HG03139 (cell line): ENCODE results near the gene PDCD7.
"Not testable (repeated sequence)": the region's sequence is repeated elsewhere in the genome, so short reads cannot be mapped to it uniquely, and the experiment has no call there.

Experiments
- ATAC-seq: cut with Tn5 transposase; IDR thresholded peaks from one replicate; pipeline ENCODE4 v1.9.1; 2021; ENCODE audit not compliant: unreplicated experiment

PDCD7 gene

GRCh38 chr15:65132878-65133547, 595 bp downstream of the PDCD7 start:
- ATAC-seq: peak; percentile 35

- no peak for ATAC-seq
These were observed 2.7 kb downstream of the PDCD7 start for GRCh38 chr15:65130941-65131340.

DNA sequence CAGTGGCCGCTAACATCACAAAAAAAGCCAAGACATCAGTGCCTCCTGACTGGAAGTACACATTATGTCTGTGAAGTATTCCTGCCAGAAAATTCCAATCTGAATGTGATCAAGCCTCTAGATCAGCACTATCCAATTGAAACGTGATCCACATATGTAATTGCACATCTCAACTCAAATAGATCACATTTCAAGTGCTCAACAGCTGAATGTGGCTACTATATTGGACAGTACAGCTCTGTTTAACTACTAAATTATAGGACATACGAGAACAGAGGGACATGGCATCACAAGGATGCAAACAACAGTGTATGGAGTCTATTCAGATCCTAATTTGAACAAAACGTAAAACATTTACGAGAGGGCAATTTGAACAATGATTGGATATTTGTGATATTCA, 18.1 kb downstream of the PDCD7 start:
- no peak for ATAC-seq

DNA sequence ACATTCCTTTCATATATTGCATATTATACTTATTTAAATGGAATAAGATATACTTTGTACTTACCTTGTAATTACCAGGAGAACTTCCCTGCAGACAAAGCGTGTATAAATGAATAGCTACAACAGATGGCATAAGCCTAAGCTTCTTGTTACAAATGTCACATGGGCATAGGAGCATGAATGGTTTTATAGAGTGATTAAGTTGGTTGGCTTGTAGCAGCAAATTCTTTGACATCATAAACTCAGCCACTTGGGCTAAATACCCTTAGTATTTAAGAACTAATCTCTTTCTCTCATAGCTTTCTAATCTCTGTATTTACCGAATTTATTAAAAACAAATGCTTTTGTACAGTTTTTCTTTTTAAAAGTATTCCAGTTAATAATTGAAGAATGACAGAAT, 18.5 kb downstream of the PDCD7 start, which contains the start of gene UBAP1L:
Gene UBAP1L, minus strand, starts transcription at position 115 of the 400 bp plus-strand sequence. CDS start 8,985 bp downstream, outside the sequence.
- ATAC-seq: no peak

GRCh38 chr15:65110676-65111292, 22.8 kb downstream of the PDCD7 start:
- no peak for ATAC-seq

DNA sequence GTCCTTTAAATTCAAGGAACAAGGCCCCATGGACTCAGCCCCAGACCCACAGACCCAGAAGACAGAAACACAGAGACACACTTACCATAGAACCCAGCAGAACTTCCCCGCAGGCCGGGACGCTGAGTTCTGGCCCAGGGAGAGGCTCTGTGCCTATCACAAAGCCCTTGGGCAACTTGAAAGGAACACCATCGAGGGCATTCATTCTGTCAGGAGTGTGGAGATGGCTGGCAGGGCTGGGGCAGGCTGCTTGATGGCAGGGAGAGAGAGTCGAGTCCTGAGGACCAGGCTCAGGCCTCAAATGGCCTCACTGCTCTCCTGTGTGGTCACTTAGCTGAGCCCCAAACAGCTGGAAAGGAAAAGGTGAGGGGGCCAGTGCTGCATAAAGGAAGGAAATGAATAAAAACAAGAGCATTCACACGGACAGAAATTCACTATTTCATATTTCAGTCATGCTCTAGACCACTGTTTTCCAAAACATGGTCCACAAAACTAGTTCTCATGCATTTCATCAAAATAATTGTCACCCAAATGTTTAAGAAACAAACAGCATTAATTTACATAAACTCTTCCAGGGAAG, 27.5 kb downstream of the PDCD7 start:
- no peak for ATAC-seq

DNA sequence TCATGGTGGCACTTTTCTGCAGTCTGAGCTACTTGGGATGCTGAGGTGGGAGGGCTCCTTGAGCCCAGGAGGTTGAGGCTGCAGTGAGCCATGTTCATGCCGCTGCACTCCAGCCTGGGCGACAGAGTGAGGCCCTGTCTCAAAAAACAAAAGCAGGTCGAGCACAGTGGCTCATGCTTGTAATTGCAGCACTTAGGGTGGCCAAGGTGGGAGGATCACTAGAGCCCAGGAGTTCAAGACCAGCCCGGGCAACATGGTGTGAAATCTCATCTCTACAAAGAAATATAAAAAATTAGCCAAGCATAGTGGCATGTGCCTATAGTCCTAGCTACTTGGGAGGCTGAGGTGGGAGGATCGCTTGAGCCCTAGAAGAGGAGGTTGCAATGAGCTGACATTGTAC, 28.6 kb downstream of the PDCD7 start:
- no peak for ATAC-seq

GRCh38 chr15:65102912-65103311, 30.7 kb downstream of the PDCD7 start:
- ATAC-seq: no peak

DNA sequence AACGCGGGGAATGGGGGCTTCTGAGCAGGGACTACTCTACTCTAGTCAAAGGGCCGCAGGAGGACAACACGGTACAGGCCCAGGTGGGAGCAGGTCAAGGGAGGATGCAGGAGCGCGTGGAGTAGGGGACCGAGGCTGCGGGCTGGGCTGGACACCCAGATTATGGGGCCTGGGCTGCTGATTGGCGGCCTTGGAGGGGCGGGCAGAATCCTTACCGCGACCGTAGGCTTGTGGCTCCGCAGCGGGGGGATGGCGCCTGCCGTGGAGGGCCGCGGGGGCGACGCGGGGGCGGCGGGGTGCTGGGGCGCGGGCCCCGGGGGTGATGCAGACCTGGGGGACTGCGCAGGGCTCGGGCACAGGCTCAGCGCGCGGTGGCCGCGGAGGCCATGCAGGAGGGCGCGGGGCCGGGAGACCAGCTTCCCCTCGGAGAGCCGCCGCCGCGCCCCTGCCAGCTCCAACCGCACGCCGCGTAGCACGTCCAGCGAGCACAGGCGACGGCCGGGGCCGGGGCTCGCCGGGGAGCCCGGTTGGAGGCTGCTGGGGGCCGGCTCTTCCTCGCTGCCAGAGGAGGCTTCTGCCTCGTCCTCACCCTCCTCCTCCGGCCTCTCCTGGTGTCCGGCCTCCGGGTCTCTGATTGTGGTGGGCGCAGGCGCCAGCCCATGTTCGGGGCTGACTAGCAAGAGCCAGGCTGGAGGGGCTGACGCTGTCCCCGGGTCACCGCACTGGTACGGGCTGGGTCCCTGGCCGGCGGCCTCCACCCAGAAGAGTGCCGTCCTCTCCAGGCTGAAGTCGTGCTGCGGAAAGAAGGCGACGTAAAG, 31.5 kb downstream of the PDCD7 start:
- ATAC-seq: no peak

- no peak for ATAC-seq
These were observed 32.2 kb downstream of the PDCD7 start for GRCh38 chr15:65101411-65101890.

DNA sequence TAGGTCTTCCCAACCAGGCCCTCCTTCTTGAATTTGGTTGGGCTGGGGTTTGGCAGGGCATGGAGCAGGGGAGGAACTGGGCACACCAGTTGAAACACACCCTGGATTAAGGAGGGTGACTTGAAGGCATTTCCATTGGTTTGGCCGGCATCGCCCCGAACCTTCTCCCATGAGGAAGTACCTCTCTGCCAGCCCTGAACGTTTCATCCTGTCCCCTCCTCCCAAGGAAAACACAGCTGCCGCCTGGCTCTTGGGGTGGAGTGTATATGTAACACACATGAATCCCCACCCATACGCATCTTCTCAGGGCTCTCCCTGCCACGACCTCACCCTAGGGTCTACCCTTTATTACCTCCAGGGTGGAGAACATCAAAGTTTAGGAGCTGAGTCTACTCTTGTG, 33.2 kb downstream of the PDCD7 start:
- ATAC-seq: no peak

- ATAC-seq: not testable (repeated sequence)
These were observed 33.8 kb downstream of the PDCD7 start for GRCh38 chr15:65099801-65100200.

- ATAC-seq: no peak
These were observed 34.3 kb downstream of the PDCD7 start for GRCh38 chr15:65099336-65099735.

DNA sequence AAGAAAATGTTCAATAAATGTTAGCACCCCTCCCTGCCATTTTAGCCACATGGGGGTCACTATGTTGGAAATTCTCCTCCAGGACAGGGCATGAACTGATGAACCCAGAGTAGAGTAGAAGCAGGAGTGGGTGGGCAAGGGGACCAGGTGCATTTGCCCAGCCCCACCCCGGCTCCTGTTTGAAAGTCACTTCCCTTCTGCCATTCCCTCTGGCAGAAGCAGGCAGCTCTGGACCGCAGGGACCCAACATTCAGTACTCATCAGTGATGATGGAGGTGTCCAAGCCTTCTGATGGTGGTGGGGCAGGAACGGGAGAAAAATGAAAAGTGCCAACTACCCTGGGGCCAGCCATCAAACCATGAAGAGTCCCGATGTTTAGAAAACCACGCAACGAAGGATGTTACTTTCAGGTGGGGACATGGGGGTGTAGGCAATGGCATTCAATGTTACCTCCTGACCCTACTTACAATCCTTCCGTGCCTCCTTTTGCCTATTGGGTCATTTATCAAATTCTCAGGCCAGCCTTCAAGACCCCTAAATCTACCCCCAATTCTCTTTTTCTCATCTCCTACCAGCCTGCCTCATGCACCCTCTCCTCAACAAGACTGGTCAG, 35.9 kb downstream of the PDCD7 start:
- no peak for ATAC-seq

DNA sequence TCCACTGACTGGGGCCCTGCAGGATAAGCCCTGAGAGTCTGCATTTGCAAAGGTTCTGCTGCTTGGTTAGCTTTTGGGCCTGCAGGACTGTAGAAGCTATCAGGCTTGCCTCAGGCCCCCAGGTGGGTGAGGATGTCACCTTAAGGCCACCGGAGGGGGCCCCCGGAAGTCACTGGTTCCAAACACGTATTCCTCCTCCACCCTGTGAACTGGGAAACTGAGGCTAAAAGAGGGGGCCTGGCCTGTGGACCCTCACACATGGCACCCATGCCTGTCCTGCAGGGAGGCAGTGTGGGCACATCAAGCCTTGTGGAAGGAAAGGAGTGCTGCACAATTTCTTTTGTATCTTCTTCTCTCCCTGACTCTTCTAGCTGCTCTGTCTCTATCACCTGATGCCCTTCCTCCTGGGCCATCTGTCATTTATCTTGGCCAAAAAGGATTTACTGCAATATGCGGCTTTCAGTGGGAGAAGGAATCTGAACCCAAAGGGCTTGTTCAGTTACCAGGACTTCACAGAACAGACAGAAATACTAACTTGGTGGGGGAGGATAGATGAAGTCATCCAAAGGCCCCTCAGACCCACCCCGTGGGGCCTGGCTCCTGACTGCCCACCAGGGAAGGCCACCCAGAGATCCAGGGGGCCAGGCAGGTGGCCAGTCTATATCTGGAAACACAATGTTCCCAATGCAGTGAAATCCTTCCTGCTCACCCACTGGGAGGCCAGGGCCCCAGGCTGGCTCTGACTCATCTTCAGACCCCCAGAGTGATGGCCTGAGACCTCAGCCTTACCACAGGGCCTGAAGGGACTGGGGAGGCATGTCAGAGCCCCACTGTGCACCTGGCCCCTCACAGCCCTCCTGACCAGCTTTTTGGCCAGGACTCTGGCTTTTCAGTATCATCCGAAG, 36.9 kb downstream of the PDCD7 start:
- no peak for ATAC-seq

GRCh38 chr15:65095747-65096104, 37.9 kb downstream of the PDCD7 start:
- ATAC-seq: no peak

- ATAC-seq: no peak
These were observed 38.4 kb downstream of the PDCD7 start for GRCh38 chr15:65095011-65095746.

GRCh38 chr15:65094294-65094995, 39.2 kb downstream of the PDCD7 start:
- ATAC-seq: no peak

- ATAC-seq: not testable (repeated sequence)
These were observed 39.8 kb downstream of the PDCD7 start for GRCh38 chr15:65093793-65094170.
